ENCODE data around the gene MSH6. TPM values are rescaled to one million over a fixed set of nuclear protein-coding genes. Genes with fewer than 3 reads are reported as not detected.

MSH6 gene
- total RNA-seq, 1 donor from 2014 or later: 18.4 TPM

DNA sequence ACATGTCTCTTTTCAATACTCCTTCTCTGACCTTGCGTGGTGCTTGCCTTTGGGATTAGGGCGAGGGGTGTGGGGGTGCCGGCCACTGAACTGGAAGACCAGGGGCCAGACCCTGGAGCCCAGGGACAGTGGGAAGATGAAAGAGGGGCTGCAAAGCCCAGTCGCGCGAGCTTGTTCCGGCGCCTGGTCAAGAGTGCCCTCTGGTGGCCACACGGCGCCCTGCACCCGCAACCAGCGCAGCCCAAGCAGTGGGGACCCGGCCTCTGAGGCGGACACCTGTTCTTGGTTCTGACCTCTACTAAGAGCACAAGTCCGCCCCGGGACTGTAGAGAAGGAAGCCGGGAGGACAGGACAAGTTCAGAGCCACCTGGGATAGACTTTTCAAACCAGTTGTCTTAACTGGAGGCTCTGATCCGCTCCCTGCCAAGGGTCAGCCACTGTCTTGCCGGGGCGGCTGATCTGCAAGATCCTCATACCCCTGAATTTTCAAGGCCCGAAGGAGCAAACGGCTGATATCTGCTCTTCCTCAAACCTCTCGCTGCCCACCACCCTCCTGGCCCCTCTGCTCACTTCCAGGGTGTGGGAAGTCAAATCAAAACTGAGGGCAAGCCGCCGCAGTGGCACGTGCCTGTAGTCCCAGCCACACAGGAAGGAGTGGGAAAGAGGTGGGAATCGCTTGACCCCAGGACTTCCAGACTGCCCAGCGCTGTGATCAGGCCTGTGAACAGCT lies 14.9 kb upstream of the MSH6 start:
- Histone ChIP-seq H3K27me3 (ENCODE audit: control insufficient read depth, insufficient read depth, low read length) (no peaks in the 10 kb centered on the region), H3K4me3 (ENCODE audit: low read depth, low read length) (no peak overlapping the region), H3K36me3 (ENCODE audit: control insufficient read depth, insufficient read depth, low read length) (no peaks in the 10 kb centered on the region)
- TF ChIP-seq, protein P1, sequence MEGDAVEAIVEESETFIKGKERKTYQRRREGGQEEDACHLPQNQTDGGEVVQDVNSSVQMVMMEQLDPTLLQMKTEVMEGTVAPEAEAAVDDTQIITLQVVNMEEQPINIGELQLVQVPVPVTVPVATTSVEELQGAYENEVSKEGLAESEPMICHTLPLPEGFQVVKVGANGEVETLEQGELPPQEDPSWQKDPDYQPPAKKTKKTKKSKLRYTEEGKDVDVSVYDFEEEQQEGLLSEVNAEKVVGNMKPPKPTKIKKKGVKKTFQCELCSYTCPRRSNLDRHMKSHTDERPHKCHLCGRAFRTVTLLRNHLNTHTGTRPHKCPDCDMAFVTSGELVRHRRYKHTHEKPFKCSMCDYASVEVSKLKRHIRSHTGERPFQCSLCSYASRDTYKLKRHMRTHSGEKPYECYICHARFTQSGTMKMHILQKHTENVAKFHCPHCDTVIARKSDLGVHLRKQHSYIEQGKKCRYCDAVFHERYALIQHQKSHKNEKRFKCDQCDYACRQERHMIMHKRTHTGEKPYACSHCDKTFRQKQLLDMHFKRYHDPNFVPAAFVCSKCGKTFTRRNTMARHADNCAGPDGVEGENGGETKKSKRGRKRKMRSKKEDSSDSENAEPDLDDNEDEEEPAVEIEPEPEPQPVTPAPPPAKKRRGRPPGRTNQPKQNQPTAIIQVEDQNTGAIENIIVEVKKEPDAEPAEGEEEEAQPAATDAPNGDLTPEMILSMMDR (IDR thresholded peaks at IDR 0.05; ENCODE audit: insufficient read depth, low read length, severe bottlenecking): peak; percentile 99
- peak; percentile 16 for DNase-seq (ENCODE audit: low read depth)
- no peak for FAIRE-seq

DNA sequence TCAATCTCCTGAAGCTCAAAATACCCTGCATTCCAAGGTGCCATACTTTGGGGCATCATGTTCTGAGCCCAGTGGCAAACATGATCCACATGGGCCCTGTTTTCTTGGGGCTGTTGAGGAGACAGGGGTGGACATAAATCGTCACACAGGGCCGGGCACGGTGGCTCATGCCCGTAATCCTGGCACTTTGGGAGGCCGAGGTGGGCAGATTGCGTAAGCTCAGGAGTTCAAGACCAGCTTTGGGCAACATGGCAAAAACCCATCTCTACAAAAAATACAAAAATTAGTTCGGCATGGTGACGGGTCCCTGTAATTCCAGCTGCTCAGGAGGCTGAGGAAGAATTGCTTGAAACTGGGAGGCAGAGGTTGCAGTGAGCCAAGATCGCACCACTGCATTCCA lies 13.6 kb upstream of the MSH6 start:
- Histone ChIP-seq H3K36me3 (ENCODE audit: control insufficient read depth, insufficient read depth, low read length) (no peaks in the 10 kb centered on the region), H3K4me3 (ENCODE audit: low read depth, low read length) (no peak overlapping the region), H3K27me3 (ENCODE audit: control insufficient read depth, insufficient read depth, low read length) (no peaks in the 10 kb centered on the region)
- TF ChIP-seq, protein P1 (IDR thresholded peaks at IDR 0.05; ENCODE audit: insufficient read depth, low read length, severe bottlenecking): no peak
- FAIRE-seq (no peak), DNase-seq (ENCODE audit: low read depth) (no peak)

DNA sequence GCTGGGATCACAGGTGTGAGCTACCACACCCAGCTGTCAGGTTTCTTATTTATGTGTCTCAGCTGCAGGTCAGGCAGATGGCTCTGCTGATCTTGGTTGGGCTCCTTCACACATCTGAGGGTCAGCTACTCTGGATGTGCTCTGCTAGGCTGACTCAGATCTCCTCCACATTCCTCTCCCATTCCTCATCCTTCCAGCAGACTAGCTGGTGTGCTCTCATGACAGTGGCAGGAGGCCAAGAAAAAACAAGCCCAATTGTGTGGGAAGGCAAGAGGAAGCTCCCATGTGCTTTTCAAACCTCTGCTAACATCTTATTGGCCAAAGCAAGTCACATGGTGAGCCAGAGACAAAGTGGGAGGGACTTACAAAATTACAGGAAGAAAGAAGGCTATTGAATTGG lies 11.7 kb upstream of the MSH6 start:
- FAIRE-seq: no peak
- H3K36me3 ChIP-seq (ENCODE audit: control insufficient read depth, insufficient read depth, low read length): no peaks in the 10 kb centered on the region
- peak; percentile 98 for DNase-seq (ENCODE audit: low read depth)
- TF ChIP-seq, protein P1 (IDR thresholded peaks at IDR 0.05; ENCODE audit: insufficient read depth, low read length, severe bottlenecking): no peak
- H3K4me3 ChIP-seq (ENCODE audit: low read depth, low read length): no peak overlapping the region
- H3K27me3 ChIP-seq (ENCODE audit: control insufficient read depth, insufficient read depth, low read length): no peaks in the 10 kb centered on the region

DNA sequence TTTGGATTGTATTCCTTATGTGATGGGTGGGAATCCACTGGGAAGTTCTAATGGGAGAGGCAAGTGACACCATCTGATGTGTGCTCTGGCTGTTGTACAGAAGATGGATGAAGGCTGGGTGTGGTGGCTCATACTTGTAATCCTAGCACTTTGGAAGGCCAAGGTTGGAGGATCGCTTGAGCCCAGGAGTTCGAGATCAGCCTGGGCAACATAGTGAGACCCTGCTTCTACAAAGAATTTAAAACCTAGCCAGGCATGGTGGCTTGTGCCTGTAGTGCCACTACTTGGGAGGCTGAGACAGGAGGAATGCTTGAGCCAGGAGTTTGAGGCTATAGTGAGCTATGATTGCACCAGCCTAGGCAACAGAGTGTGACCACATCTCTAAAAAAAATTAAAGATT lies 10.6 kb upstream of the MSH6 start:
- DNase-seq (ENCODE audit: low read depth) (no peak), FAIRE-seq (no peak)
- Histone ChIP-seq H3K36me3 (ENCODE audit: control insufficient read depth, insufficient read depth, low read length) (no peaks in the 10 kb centered on the region), H3K4me3 (ENCODE audit: low read depth, low read length) (no peak overlapping the region), H3K27me3 (ENCODE audit: control insufficient read depth, insufficient read depth, low read length) (no peaks in the 10 kb centered on the region)
- TF ChIP-seq, protein P1 (IDR thresholded peaks at IDR 0.05; ENCODE audit: insufficient read depth, low read length, severe bottlenecking): no peak

DNA sequence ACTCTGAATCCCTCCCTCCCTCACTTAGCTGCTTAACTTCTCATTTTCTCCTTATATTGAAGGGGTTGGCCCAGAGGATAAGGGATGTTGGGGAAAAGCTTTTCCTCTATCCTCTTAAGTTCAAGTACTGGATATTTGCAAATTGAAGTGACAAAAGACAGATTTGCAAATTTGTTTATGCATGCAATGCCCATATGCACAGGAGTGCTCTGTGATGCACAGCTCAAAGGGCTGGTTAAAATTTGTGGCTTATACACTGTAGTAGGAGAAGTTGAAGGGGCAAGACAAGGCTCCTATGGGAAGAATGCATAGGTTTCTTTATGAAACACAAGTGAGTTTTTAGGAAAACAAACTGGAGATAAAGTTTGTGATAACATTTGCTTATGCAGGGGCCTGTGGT lies 8.4 kb upstream of the MSH6 start:
- TF ChIP-seq, protein P1 (IDR thresholded peaks at IDR 0.05; ENCODE audit: insufficient read depth, low read length, severe bottlenecking): no peak
- H3K36me3 ChIP-seq (ENCODE audit: control insufficient read depth, insufficient read depth, low read length): no peaks in the 10 kb centered on the region
- FAIRE-seq: no peak

More for the DNA sequence above, 8.4 kb upstream of the MSH6 start:
- DNase-seq (ENCODE audit: low read depth): no peak
- Histone ChIP-seq H3K27me3 (ENCODE audit: control insufficient read depth, insufficient read depth, low read length) (no peaks in the 10 kb centered on the region), H3K4me3 (ENCODE audit: low read depth, low read length) (no peak overlapping the region)

Measured in bronchial epithelial cell (primary cell).